ENCODE data around the gene DYNLRB1.

Gene DYNLRB1

DNA sequence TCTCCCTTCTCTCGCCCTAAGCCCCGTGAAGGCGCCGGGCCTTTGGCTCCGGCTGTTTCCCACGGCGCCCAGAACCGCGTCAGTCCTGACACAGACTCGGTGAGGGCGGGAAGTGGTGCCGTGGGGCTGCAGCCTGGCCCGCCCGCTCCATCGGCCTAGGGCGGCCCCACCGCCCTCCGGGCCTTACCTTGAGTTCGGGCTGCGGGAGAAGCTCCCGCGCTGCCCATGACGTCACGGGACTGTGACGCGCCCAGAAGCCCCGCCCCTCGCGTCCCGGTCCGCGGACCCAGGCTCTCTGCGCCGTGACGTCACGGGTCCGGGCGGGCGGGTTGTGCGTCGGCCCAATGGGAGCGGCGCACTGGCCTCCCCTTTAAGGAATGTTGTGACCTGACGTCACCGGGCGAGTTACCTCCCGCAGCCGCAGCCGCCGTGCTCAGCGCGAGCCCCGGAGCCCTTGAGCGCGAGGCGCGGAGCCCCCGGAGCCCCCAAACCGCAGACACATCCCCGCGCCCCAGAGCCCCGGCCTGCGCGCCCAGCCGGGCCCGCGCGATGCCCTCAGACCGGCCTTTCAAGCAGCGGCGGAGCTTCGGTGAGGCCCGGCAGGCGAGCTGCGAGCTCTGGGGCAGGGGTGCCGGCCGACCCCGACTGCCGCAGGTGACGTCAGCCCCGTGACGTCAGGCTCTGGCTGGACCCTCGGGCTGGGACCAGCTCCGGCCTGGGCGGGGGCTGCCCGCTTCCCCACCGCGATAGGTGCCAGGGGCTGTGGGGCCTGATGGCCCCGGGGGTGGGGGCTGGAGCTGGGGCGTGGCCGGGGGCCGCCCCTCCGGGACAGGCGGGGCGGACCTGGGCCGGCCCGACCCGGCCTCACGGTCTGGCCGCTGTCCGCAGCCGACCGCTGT, 42.3 kb downstream of the DYNLRB1 start, which contains the start of gene MAP1LC3A:
Gene MAP1LC3A, plus strand, starts transcription at position 399 of the 899 bp plus-strand sequence. Its CDS starts 151 bp downstream, at position 550.
- DNase-seq (ENCODE audit: low read depth): peak; percentile 10
- H3K4me3 ChIP-seq (ENCODE audit: low read depth, low read length): peak within 1 kb of the TSS; percentile 43
- TF ChIP-seq, protein P1, sequence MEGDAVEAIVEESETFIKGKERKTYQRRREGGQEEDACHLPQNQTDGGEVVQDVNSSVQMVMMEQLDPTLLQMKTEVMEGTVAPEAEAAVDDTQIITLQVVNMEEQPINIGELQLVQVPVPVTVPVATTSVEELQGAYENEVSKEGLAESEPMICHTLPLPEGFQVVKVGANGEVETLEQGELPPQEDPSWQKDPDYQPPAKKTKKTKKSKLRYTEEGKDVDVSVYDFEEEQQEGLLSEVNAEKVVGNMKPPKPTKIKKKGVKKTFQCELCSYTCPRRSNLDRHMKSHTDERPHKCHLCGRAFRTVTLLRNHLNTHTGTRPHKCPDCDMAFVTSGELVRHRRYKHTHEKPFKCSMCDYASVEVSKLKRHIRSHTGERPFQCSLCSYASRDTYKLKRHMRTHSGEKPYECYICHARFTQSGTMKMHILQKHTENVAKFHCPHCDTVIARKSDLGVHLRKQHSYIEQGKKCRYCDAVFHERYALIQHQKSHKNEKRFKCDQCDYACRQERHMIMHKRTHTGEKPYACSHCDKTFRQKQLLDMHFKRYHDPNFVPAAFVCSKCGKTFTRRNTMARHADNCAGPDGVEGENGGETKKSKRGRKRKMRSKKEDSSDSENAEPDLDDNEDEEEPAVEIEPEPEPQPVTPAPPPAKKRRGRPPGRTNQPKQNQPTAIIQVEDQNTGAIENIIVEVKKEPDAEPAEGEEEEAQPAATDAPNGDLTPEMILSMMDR (IDR thresholded peaks at IDR 0.05; ENCODE audit: control insufficient read depth, extremely low read depth, insufficient read depth): no peak

DNA sequence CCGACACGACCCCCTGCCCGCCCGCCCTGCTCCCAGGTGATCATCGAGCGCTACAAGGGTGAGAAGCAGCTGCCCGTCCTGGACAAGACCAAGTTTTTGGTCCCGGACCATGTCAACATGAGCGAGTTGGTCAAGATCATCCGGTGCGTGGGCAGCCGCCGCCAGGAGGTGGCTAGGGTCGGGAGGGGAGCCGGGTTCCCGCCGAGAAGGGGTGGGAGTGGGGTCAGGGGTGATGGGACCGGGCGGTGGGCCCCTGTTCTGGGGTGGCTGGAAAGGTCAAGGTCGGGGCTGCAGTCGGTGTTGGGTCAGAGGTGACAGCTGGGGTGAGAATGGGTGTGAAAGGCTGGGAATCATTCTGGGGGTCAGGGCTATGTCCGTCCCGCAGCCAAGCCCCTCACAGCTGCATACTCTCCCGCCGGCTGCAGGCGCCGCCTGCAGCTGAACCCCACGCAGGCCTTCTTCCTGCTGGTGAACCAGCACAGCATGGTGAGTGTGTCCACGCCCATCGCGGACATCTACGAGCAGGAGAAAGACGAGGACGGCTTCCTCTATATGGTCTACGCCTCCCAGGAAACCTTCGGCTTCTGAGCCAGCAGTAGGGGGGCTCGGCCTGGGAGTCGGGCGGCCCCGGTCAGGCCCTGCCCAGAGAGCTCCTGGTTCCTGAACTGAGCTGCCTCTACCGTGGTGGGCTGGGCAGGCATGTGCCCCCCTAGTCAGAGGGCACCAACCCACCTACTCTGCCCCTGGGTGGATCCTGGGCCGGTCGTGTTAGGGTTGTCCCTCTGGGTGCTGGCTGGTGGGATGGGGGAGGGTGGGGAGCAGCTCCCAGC, 43.3 kb downstream of the DYNLRB1 start:
- DNase-seq (ENCODE audit: low read depth): no peak
- no peak overlapping the region; the same call in 1 of the 2 replicates for H3K4me3 ChIP-seq (ENCODE audit: low read depth, low read length)
- TF ChIP-seq, protein P1 (IDR thresholded peaks at IDR 0.05; ENCODE audit: control insufficient read depth, extremely low read depth, insufficient read depth): no peak

DNA sequence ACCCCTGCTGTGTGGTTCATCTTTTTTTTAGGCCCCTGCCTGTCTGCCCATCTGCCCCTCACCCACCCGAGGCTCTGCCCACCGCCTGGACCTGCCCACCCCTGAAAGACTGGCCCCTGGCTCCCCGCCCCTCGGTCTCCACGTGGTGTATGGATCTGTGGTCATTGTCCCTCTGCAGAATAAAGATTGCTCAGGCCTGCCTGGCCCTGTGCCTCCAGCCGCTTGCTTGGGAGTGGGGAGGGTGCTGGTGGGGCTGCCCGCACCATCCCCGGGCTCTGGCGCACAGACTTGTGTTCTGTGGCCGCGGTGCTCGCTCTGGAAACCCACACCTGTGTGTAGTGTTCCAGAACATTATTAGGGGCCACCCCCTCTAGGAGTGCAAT, 43.9 kb downstream of the DYNLRB1 start:
- TF ChIP-seq, protein P1 (IDR thresholded peaks at IDR 0.05; ENCODE audit: control insufficient read depth, extremely low read depth, insufficient read depth): no peak
- DNase-seq (ENCODE audit: low read depth): no peak
- H3K4me3 ChIP-seq (ENCODE audit: low read depth, low read length): no peak overlapping the region

DNA sequence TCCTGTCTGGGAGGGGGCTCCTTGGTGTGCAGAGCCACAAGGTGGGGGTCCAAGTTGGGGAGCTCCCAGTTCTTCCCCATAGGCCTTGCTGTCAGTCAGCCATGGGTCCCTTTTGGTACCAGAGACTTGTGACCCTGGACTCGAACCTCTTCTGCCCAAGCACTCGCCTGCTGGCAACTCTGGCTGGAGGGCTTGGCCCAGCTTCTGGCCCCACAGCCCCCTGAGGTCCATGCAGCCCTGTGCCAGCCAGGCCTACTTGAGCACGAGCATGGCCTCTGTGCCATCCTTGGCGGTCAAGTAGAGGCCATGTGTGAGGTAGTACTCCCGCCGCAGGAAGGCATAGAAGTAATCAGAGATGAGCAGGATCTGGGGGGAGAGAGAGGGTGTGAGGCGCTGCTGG, 44.4 kb downstream of the DYNLRB1 start:
- no peak for DNase-seq (ENCODE audit: low read depth)
- H3K4me3 ChIP-seq (ENCODE audit: low read depth, low read length): no peak overlapping the region
- TF ChIP-seq, protein P1 (IDR thresholded peaks at IDR 0.05; ENCODE audit: control insufficient read depth, extremely low read depth, insufficient read depth): no peak

DNA sequence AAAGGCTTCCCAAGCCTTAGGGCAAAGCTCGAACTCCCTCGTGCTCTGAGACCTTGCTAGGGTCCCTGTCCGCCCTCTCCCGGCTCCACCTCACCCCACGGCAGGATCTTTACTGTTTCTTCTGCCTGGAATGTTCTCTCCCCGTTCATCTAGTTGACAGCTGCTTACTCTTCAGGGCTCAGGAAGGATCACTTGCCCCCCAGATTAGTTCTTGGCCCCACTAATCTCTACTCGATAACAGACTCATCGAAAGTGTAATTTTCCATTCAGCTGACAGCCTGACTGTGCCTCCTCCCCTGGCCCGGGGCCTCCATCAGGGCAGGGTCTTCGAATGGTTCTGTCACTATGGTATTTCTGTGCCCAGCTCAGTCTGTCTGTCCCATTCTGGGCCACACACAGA, 45.4 kb downstream of the DYNLRB1 start:
- no peak overlapping the region for H3K4me3 ChIP-seq (ENCODE audit: low read depth, low read length)
- TF ChIP-seq, protein P1 (IDR thresholded peaks at IDR 0.05; ENCODE audit: control insufficient read depth, extremely low read depth, insufficient read depth): no peak
- DNase-seq (ENCODE audit: low read depth): no peak

DNA sequence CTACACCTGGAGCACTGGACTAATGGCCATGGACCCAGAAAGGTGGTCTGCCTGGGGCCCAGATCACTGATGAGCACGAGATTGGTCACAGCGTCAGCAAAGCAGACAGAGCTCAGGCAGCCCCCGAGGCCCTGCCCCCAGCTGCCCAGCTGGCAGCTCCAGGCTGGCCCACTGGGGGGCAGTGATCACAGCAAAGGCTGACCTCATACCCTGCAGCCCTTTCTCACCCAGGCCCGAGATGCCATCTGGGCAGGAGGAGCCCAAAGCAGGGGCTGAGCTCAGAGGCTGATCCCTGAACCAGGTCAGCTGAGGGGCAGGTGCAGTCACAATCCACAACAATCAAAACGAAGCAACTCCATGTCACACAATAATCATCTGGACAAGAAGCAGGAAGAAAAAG, 46.4 kb downstream of the DYNLRB1 start:
- no peak overlapping the region for H3K4me3 ChIP-seq (ENCODE audit: low read depth, low read length)
- DNase-seq (ENCODE audit: low read depth): no peak
- TF ChIP-seq, protein P1 (IDR thresholded peaks at IDR 0.05; ENCODE audit: control insufficient read depth, extremely low read depth, insufficient read depth): peak; percentile 15; the same call in 1 of the 2 replicates

Measured in LNCaP clone FGC (cell line).